Forelimb muscle (tissue), 1 donor: Measurements from ENCODE around the gene DUSP5. TPM values are rescaled to one million over a fixed set of nuclear protein-coding genes. Genes with fewer than 3 reads are reported as not detected.

Source experiments
- DNase-seq: peaks from one replicate; pipeline ENCODE4 v3.0.0-alpha.2; 2013; ENCODE audit warnings: low read depth
- polyA plus RNA-seq: library from polyadenylated mRNA; unstranded; fragments of 120-200 nt; gene quantifications from one replicate; pipeline ENCODE4 v1.2.1, GENCODE V29; 2013; ENCODE audit not compliant: insufficient read length

The DUSP5 gene
- polyA plus RNA-seq, 1 donor, result 2.5 TPM

- no peak for DNase-seq
Observed at GRCh38 chr10:110499796-110500514, 2.2 kb downstream of the DUSP5 start.

- no peak for DNase-seq
Observed at GRCh38 chr10:110500515-110500905, 2.8 kb downstream of the DUSP5 start.

- peak; percentile 76 for DNase-seq
Observed at GRCh38 chr10:110501142-110501937, 3.6 kb downstream of the DUSP5 start.

GRCh38 chr10:110502072-110502845 lies 4.6 kb downstream of the DUSP5 start:
- no peak for DNase-seq

GRCh38 chr10:110502851-110503301 lies 5.2 kb downstream of the DUSP5 start:
- peak; percentile 61 for DNase-seq

GRCh38 chr10:110503528-110504110 lies 5.9 kb downstream of the DUSP5 start:
- DNase-seq, result no peak

GRCh38 chr10:110504111-110504735 lies 6.5 kb downstream of the DUSP5 start:
- peak; percentile 45 for DNase-seq

- no peak for DNase-seq
Observed at GRCh38 chr10:110505130-110505770, 7.5 kb downstream of the DUSP5 start.

- no peak for DNase-seq
Observed at GRCh38 chr10:110506448-110506847, 8.7 kb downstream of the DUSP5 start.

GRCh38 chr10:110507346-110507745 lies 9.6 kb downstream of the DUSP5 start:
- DNase-seq, result no peak

- DNase-seq, result no peak
Observed at GRCh38 chr10:110508159-110508788, 10.6 kb downstream of the DUSP5 start.

- no peak for DNase-seq
Observed at GRCh38 chr10:110508806-110509544, 11.3 kb downstream of the DUSP5 start.

GRCh38 chr10:110509560-110509959 lies 11.9 kb downstream of the DUSP5 start:
- no peak for DNase-seq

- DNase-seq, result no peak
Observed at GRCh38 chr10:110510086-110510485, 12.4 kb downstream of the DUSP5 start.

GRCh38 chr10:110510730-110511129 lies 13.0 kb downstream of the DUSP5 start:
- no peak for DNase-seq

GRCh38 chr10:110511734-110512449 lies 14.2 kb downstream of the DUSP5 start:
- DNase-seq, result no peak

- no peak for DNase-seq
Observed at GRCh38 chr10:110512461-110513187, 14.9 kb downstream of the DUSP5 start.

- DNase-seq, result no peak
Observed at GRCh38 chr10:110513949-110514348, 16.2 kb downstream of the DUSP5 start.
